GM19324 (cell line): ENCODE data around the gene SCARB1.

Experiments
- ATAC-seq: cut with Tn5 transposase; IDR thresholded peaks from one replicate; pipeline ENCODE4 v1.9.1; 2021; ENCODE audit warnings: mild to moderate bottlenecking, moderate library complexity; ENCODE audit not compliant: unreplicated experiment, low FRiP score

The SCARB1 gene

DNA sequence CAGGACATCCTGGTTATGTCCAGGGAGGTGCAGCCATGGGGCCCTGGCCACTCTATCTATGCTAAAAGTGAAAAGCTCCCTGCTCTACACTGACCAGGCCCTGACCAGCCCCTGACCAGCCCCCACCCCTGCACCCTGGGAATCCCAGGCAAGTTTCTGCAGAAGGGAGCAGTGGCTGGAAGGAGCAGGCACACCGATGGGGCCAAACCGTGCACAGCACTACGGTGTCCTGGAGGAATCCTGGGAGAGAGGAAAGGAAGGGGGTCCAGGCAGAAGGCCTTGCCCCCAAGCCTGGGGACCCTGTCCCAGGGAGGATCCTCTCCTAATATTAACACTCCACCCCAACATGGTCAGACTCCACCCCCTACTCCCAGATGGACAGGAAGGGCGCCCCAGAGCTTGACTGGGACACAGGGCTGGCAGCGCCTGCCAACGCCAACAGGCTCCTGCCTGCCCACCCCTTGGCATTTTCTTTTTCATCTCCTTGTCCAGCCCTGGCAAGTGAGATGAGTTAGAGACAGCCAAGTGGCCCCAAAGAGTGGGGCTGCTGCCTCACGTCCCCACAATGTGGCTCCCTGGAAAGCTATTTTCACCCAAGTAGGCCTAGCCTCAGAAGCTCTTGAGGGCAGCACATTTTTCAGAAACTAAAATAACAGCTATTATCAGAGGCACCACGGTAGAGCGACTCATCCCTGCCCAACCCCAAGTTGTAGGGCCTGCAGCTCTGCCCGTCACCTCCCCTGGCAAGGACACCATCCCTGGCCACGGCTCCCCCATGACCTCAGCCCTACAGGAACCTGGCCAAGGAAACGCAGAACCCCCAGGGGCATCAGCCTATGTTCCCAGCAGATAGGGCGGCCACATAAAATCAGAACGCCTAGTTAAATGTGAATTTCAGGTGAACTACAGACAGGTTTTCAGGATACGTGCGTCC, 82.6 kb downstream of the SCARB1 start:
- ATAC-seq: no peak

DNA sequence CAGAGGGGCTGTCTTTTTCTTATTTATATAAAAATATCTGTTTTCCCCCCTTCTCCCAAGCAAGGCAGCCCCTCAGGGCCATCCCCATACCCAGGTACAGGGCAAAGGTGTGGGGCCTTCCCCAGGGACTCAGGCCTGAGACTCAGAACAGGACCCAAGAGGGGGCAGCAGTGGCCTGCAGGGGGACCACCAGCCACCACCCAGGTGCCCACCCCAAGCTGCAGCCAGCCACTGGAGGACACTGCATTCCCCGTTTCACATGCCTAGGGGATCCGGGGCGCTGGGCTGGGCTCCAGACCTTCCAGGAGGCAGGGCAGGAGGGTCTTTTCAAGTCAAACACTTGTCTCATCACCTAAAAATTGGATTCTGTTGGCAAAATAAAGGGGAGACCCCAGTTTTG, 83.3 kb downstream of the SCARB1 start:
- no peak for ATAC-seq

DNA sequence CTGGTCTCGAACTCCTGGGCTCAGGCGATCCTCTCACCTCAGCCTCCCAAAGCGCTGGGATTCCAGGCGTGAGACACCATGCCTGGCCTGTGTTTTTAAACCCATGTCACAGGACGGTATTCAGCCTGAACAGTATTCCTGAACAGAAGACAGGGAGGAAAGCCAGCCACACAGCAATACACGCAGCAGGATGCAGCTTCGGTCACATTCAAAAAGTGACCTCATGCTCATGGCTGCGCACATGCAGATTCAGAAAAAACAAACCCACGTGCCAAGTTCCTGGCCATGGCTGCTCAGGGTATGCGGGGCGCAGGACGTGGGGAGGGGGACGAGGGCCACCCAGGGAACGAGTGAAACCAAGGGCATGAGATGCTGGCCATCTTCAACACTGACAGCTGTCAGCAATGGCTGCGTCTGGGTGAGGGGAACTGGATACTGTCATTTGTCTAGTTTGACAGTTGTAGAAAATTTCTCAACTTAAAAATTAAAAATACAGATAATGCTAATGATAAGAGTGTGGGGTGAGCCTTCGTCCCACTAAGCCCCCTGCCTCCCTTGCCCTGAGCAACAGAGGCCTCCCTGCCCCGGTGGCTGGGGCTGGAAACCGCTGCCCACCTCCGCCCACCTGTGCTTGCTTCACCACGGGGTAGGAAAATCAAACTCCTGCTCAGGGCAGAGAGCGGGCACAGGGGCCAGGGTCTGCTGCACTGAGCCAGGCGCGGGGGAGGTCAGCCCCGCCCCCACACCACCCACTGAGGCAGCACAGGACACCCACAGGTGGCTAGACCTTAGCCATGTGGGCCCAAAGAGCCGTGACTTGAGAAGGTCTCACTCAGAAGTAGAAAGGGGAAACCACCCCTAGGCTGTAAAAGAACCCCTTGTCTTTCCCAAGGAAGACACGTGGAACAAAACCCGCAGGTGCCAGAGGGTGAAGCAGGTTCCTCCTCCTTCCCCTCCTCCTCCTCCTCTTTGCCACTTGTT, 84.2 kb downstream of the SCARB1 start:
- no peak for ATAC-seq

- no peak for ATAC-seq
These were observed 85.3 kb downstream of the SCARB1 start for GRCh38 chr12:124778411-124778810.

DNA sequence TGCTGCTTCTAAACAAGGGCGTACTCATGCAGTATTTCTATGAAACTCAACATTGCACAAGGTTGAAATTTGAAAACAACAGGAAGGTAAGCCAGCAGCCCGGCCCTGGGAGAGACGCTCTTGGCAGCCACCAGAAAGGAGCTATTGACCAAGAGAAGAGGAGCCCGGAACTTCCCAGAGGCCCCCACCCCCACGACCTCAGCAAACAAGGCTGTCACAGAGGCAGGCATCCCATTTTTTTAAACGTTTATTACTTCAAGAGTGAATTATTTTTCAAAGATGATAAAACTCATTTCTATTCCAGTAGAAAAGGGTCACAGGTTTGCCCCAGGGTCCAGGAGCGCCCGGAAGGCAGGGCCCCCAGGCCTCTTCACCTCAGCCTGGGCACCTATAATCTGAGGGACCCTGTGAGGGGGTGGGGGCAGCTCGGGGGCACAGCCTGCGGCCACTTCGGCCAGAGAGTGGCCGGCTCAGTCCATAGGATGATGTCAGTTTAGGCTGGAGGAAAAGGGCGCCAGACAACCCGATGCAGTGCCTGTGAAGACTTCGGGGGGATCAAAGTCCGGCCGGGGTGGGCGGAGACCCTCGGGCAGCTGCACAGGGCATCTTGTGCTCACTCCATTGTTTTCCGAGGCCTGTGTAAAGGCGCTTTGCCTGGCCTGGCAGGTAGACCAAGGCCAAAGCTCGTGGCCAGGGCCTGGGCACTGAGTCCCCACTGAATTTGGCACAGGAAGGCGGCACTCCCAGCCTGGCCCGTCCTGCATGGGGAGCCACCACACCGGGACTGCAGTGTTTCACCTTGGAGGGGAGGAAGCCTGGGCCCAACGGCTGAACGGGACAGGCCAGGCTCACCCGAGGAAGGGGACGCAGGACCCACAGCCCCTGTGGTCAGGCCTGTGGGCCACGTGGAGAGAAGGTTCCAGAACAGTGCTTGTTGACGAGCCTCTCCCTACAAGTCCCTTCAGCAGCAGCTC, 86.0 kb downstream of the SCARB1 start:
- no peak for ATAC-seq

- no peak for ATAC-seq
These were observed 87.5 kb downstream of the SCARB1 start for GRCh38 chr12:124776125-124776513.

DNA sequence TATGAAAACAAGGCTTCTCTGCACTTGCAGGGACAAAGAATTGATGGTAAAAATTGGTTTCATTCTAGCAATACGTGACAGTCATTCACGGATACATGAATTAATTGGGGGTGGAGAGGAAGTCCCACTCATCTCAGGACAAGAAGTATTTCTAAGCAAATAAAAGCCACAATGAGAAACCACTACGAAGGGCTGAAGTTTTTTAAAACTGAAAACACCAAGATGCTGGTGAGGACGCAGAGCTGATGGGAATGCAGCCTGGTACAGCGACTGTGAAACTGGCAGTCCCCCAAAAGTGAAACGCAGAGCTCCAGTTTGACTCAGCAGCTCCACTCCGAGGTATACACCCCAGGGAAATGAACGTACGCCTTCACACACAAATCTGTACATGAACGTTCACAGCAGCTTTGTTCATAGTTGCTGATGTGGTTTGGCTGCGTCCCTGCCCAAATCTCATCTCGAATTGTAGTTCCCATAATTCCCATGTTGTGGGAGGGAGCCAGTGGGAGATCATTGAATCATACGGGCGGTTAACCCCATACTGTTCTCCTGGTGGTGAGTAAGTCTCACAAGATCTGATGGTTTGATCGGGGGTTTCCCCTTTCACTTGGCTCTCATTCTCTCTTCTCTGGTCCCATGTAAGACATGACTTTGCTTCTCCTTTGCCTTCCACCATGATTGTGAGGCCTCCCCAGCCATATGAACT, 89.0 kb downstream of the SCARB1 start:
- ATAC-seq: peak; percentile 83

- ATAC-seq: peak; percentile 24
These were observed 89.6 kb downstream of the SCARB1 start for GRCh38 chr12:124774054-124774461.

DNA sequence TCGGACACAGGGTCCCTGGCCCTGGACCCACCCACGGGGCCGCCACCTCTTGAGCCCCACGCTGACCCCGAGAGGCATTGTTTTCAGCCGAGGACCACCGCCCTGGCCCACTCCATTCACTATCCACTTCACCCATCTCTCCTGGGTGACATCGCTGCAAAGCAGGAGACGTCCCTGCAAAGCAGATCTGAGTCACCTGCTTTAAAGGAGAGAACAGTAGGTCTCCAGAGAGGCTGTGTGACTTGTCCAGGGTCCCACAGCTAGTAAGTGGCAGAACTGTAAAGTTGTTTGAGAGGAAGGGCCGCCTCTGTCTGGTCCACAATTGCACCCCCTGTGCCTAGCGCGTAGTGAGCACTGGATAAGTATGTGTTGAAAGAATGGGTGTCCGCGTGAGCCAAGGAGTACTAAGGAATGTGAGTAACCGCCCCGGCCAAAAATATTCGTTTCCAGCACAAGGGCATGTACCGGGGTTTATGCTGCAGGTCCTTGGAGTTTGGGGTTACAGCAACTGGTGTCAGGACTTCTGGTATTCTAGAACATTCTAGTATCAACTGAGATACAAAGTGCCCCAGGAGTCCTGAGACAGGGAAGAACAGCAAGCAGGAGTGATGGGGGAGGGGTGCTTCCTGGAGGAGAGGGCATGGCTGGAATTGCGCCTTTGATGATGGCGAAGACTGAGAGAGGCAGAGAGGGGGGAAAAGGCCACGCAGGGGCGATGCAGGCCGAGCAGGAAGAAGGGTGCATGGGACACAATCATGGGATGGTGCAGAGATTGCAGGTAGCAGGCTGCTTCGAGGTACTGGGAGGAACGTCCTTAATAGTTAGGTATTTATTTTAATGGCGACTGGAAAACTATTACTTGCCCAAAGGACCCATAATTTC, 91.1 kb downstream of the SCARB1 start:
- ATAC-seq: no peak

DNA sequence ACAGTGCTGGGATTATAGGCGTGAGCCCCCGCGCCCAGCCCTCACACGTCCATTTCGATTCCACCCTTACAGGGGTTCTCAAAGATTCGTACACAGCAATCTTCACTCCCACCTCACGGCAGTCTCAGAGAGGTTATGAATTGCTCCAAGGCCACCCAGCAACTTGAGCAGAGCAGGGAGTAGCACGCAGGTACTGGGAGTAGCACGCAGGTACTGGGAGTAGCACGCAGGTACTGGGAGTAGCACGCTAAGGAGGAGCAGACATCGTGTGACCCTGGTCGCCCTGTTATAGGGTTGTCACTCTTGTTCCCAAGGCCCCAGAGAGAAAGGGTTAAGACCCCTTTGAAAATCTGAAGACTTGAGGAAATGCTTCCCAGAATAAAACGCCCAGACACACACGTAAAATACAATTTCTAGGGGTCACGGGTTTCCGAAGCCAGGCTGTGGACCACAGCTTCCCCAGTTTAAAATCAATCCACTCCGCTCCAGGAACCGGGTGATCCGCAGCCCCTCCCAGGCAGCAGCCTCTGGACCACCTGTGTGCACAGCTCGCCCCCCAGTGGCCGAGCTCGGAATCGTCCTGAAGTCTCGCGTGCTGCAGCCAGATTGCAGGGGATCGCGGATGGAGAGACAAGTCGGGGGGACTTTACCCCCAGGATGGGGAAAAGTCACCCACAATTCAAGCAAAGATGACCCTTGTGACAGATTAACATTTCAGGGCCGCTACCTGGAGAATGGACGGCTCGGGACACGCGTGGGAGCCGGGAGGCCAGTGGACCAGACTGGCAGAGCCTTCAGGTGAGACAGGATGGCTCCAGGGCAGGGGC, 92.0 kb downstream of the SCARB1 start:
- no peak for ATAC-seq

GRCh38 chr12:124770728-124771127, 92.9 kb downstream of the SCARB1 start:
- ATAC-seq: no peak

GRCh38 chr12:124769881-124770512, 93.7 kb downstream of the SCARB1 start:
- no peak for ATAC-seq

GRCh38 chr12:124769163-124769530, 94.5 kb downstream of the SCARB1 start:
- ATAC-seq: no peak

DNA sequence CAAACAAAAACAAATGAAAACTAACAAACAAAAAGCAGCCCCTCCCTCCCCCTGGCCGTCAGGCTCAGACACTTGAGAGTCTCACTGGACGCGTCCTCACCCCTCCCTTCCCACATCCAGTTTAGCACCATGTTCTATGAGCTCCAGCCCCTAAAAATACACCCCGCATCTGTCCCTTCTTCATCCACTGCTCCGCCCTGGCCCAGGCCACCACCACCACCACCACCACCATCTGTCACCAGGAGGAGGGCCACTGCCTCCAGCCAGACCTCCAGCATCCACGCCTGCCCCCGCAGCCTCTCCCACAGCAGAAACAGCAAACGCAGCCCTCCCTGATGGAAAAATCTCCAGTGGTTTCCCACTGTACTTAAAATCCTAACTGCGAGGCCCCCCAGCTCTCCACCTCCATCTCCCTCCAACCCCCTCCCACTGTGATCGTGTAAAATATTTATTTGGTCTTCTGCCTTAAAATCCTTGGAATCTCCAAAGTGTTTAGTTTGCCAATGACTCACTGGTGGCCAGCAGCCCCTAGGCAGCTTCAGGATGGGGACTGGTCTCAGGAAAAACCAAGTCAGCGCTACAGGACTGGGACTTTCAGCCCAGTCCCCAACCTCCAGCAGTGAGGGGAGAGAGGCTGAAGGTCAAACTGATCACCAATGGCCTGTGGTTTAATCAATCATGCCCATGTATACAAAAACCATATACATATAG, 95.1 kb downstream of the SCARB1 start:
- no peak for ATAC-seq

GRCh38 chr12:124767066-124767821, 96.4 kb downstream of the SCARB1 start:
- ATAC-seq: no peak

GRCh38 chr12:124766727-124767065, 97.0 kb downstream of the SCARB1 start:
- ATAC-seq: no peak
